Mesenchymal stem cell (in vitro differentiated cells and primary cell): Measurements from ENCODE around the gene LPP.

Experiments used
- DNase-seq: peaks from one replicate; pipeline ENCODE4 v3.0.0-alpha.2; 2013
- H2AFZ ChIP-seq: one replicate; pipeline ENCODE4 v1.6.1; 2013; ENCODE audit warnings: low read depth, mild to moderate bottlenecking, control low read depth, inconsistent platforms, low read length, moderate library complexity
- H2AK5ac ChIP-seq: 2 replicates; pipeline ENCODE4 v1.6.1; 2013; ENCODE audit warnings: low read length, moderate library complexity, mild to moderate bottlenecking, inconsistent platforms; ENCODE audit not compliant: severe bottlenecking
- H2BK120ac ChIP-seq: one replicate; pipeline ENCODE4 v1.6.1; 2013; ENCODE audit warnings: low read depth, mild to moderate bottlenecking, inconsistent platforms, low read length, moderate library complexity
- H2BK12ac ChIP-seq, 2 experiments: one replicate each; pipeline ENCODE4 v1.6.1; 2013; ENCODE audit warnings: inconsistent platforms in 2 of 2, low read length in 2 of 2, mild to moderate bottlenecking in 2 of 2, moderate library complexity in 2 of 2, control low read depth in 1 of 2
- H2BK15ac ChIP-seq: one replicate; pipeline ENCODE4 v1.6.1; 2013; ENCODE audit warnings: mild to moderate bottlenecking, low read depth, inconsistent platforms; ENCODE audit not compliant: poor library complexity, severe bottlenecking
- H2BK5ac ChIP-seq: 2 replicates; pipeline ENCODE4 v1.6.1; 2013; ENCODE audit warnings: low read depth, mild to moderate bottlenecking, low read length, control low read depth, inconsistent platforms; ENCODE audit not compliant: poor library complexity, severe bottlenecking
- H3K14ac ChIP-seq, 2 experiments: one replicate each; pipeline ENCODE4 v1.6.1; 2013; ENCODE audit warnings: inconsistent platforms in 2 of 2, low read length in 2 of 2, control low read depth in 1 of 2, mild to moderate bottlenecking in 1 of 2, moderate library complexity in 1 of 2
- H3K18ac ChIP-seq, 2 experiments: one replicate each; pipeline ENCODE4 v1.6.1; 2013; ENCODE audit warnings: inconsistent platforms in 2 of 2, low read length in 2 of 2, control low read depth in 1 of 2, low read depth in 1 of 2, mild to moderate bottlenecking in 1 of 2
- H3K23ac ChIP-seq, 2 experiments: one replicate each; pipeline ENCODE4 v1.6.1; 2013; ENCODE audit warnings: inconsistent platforms in 2 of 2, low read length in 2 of 2, mild to moderate bottlenecking in 2 of 2, moderate library complexity in 2 of 2, control low read depth in 1 of 2
- H3K27ac ChIP-seq: 2 replicates; pipeline ENCODE4 v1.5.1; 2013; ENCODE audit warnings: mild to moderate bottlenecking, moderate library complexity, low read length, control low read depth, inconsistent platforms; ENCODE audit not compliant: poor library complexity, severe bottlenecking
- H3K27me3 ChIP-seq, 2 experiments: 2 replicates each; pipeline versions ENCODE4 v1.6.1 to v1.7.0; 2013; ENCODE audit warnings: low read length in 2 of 2, mild to moderate bottlenecking in 2 of 2, moderate library complexity in 2 of 2, control low read depth in 1 of 2, inconsistent platforms in 1 of 2; ENCODE audit not compliant: control insufficient read depth in 1 of 2, insufficient read depth in 1 of 2
- H3K36me3 ChIP-seq, 2 experiments: 2 replicates each; pipeline versions ENCODE4 v1.6.1 to v1.7.0; 2013; ENCODE audit warnings: low read length in 2 of 2, control low read depth in 1 of 2, inconsistent platforms in 1 of 2, low read depth in 1 of 2, mild to moderate bottlenecking in 1 of 2; ENCODE audit not compliant: insufficient read depth in 2 of 2, control insufficient read depth in 1 of 2
- H3K4ac ChIP-seq, 2 experiments: one replicate each; pipeline ENCODE4 v1.6.1; 2013; ENCODE audit warnings: inconsistent platforms in 2 of 2, low read length in 2 of 2, mild to moderate bottlenecking in 2 of 2, moderate library complexity in 2 of 2, control low read depth in 1 of 2, low read depth in 1 of 2
- H3K4me1 ChIP-seq: 2 replicates; pipeline ENCODE4 v1.6.1; 2013; ENCODE audit warnings: low read depth, low read length, control low read depth; ENCODE audit not compliant: control insufficient read depth, insufficient read depth
- H3K4me2 ChIP-seq: 2 replicates; pipeline ENCODE4 v1.6.1; 2013; ENCODE audit warnings: low read length, mild to moderate bottlenecking, inconsistent platforms; ENCODE audit not compliant: poor library complexity, severe bottlenecking
- H3K4me3 ChIP-seq, 2 experiments: 2 replicates each; pipeline versions ENCODE4 v1.5.1 to v1.7.0; 2013; ENCODE audit warnings: low read length in 2 of 2, mild to moderate bottlenecking in 2 of 2, control low read depth in 1 of 2, low read depth in 1 of 2; ENCODE audit not compliant: insufficient read depth in 1 of 2
- H3K79me1 ChIP-seq: replicated peaks from 2 replicates; pipeline ENCODE4 v1.6.1; 2013; ENCODE audit warnings: mild to moderate bottlenecking, control low read depth, low read length, inconsistent platforms; ENCODE audit not compliant: poor library complexity, severe bottlenecking
- H3K9ac ChIP-seq: 2 replicates; pipeline ENCODE4 v1.7.0; 2013; ENCODE audit warnings: mild to moderate bottlenecking, low read length, moderate library complexity
- H3K9me3 ChIP-seq: 2 replicates; pipeline ENCODE4 v1.7.0; 2013; ENCODE audit warnings: mild to moderate bottlenecking, low read length; ENCODE audit not compliant: control insufficient read depth
- H4K8ac ChIP-seq: one replicate; pipeline ENCODE4 v1.6.1; 2013; ENCODE audit warnings: inconsistent platforms, mild to moderate bottlenecking, low read length, moderate library complexity
- H4K91ac ChIP-seq: one replicate; pipeline ENCODE4 v1.6.1; 2013; ENCODE audit warnings: mild to moderate bottlenecking, low read length, inconsistent platforms
- WGBS: methylation state at CpG from one replicate; pipeline ENCODE4 v1.1.7; 2013; ENCODE audit warnings: mixed read lengths; 5-methylcytosine and 5-hydroxymethylcytosine counted together

Gene LPP

GRCh38 chr3:188449421-188449820 is 295.5 kb downstream of the LPP start:
- Histone ChIP-seq H3K9me3 (no peaks in the 10 kb centered on the region), H2BK120ac (no peak overlapping the region), H2BK15ac (no peak overlapping the region), H2BK12ac (no peak overlapping the region), H3K27me3 (no peaks in the 10 kb centered on the region), H3K18ac (no peak overlapping the region), H2BK5ac (no peak overlapping the region), H2AFZ (no peak overlapping the region), H4K91ac (no peak overlapping the region), H3K4me3 (no peak overlapping the region), H3K4me2 (no peak overlapping the region), H3K79me1 (peaks cover 22% of the 10 kb centered on the region), H3K9ac (no peak overlapping the region), H4K8ac (no peak overlapping the region), H3K27ac (no peak overlapping the region), H3K4me1 (no peaks in the 10 kb centered on the region), H2AK5ac (no peak overlapping the region), H3K4ac (no peak overlapping the region), H3K23ac (no peak overlapping the region), H3K36me3 (peaks cover 0 to 4% of the 10 kb centered on the region in 2 experiments), H3K14ac (no peak overlapping the region)
- WGBS: 89% methylated on average over 1 of the region's 2 CpGs
- DNase-seq: no peak

GRCh38 chr3:188452158-188452772 is 298.3 kb downstream of the LPP start:
- Histone ChIP-seq H2BK12ac (no peak overlapping the region), H3K23ac (no peak overlapping the region), H3K4me2 (no peak overlapping the region), H2AK5ac (no peak overlapping the region), H3K79me1 (peaks cover 20% of the 10 kb centered on the region), H3K27ac (no peak overlapping the region), H3K9me3 (no peaks in the 10 kb centered on the region), H4K8ac (no peak overlapping the region), H3K14ac (no peak overlapping the region), H3K9ac (no peak overlapping the region), H3K36me3 (peaks cover 0 to 4% of the 10 kb centered on the region in 2 experiments), H3K4me3 (no peak overlapping the region), H3K4me1 (peaks cover 2% of the 10 kb centered on the region), H3K18ac (no peak overlapping the region), H2BK5ac (no peak overlapping the region), H2AFZ (no peak overlapping the region), H3K27me3 (no peaks in the 10 kb centered on the region), H4K91ac (no peak overlapping the region), H2BK15ac (no peak overlapping the region), H2BK120ac (no peak overlapping the region), H3K4ac (no peak overlapping the region)
- 95% methylated on average over 2 of the region's 8 CpGs for WGBS
- no peak for DNase-seq

- no peak overlapping the region for H2AFZ ChIP-seq
- DNase-seq: no peak
- H3K4me1 ChIP-seq: peaks cover 2% of the 10 kb centered on the region
- H3K23ac ChIP-seq: no peak overlapping the region
- no peak overlapping the region for H3K4me3 ChIP-seq
- peak overlapping the region in 1 of 2 experiments; percentile 18 for H3K18ac ChIP-seq
- H2BK5ac ChIP-seq: no peak overlapping the region
- no peak overlapping the region for H4K8ac ChIP-seq
- WGBS: 98% methylated on average over 5 of the region's 6 CpGs
- H2BK12ac ChIP-seq: peak overlapping the region in 1 of 2 experiments; percentile 14
- H3K27ac ChIP-seq: no peak overlapping the region
- H3K14ac ChIP-seq: no peak overlapping the region
- no peak overlapping the region for H3K9ac ChIP-seq
- H3K9me3 ChIP-seq: no peaks in the 10 kb centered on the region
- no peak overlapping the region for H3K4ac ChIP-seq
- H3K4me2 ChIP-seq: no peak overlapping the region
- H2BK120ac ChIP-seq: no peak overlapping the region
- H4K91ac ChIP-seq: no peak overlapping the region
- peaks cover 19% of the 10 kb centered on the region for H3K79me1 ChIP-seq
- H2AK5ac ChIP-seq: no peak overlapping the region
- peaks cover 0 to 4% of the 10 kb centered on the region in 2 experiments for H3K36me3 ChIP-seq
- H2BK15ac ChIP-seq: no peak overlapping the region
- no peaks in the 10 kb centered on the region for H3K27me3 ChIP-seq
These were observed 299.8 kb downstream of the LPP start for GRCh38 chr3:188453431-188454384.

GRCh38 chr3:188455748-188456147 is 301.8 kb downstream of the LPP start:
- Histone ChIP-seq H2AK5ac (no peak overlapping the region), H3K18ac (no peak overlapping the region), H3K9ac (no peak overlapping the region), H3K27me3 (no peaks in the 10 kb centered on the region), H3K36me3 (peaks cover 0 to 4% of the 10 kb centered on the region in 2 experiments), H2BK15ac (no peak overlapping the region), H4K91ac (no peak overlapping the region), H2BK120ac (no peak overlapping the region), H2BK5ac (no peak overlapping the region), H3K4me2 (no peak overlapping the region), H3K9me3 (no peaks in the 10 kb centered on the region), H3K23ac (no peak overlapping the region), H2AFZ (no peak overlapping the region), H3K14ac (no peak overlapping the region), H3K79me1 (peaks cover 26% of the 10 kb centered on the region), H3K4ac (no peak overlapping the region), H3K4me3 (no peak overlapping the region), H2BK12ac (no peak overlapping the region), H3K4me1 (peaks cover 2% of the 10 kb centered on the region), H4K8ac (no peak overlapping the region), H3K27ac (no peak overlapping the region)
- DNase-seq: no peak
- over 99% methylated on average over 3 of the region's 4 CpGs for WGBS
